ENCODE results near the gene POU6F2.

The POU6F2 gene

GRCh38 chr7:39054731-39055130 is 77.0 kb downstream of the POU6F2 start:
- no peak overlapping the region for H3K4me3 ChIP-seq (ENCODE audit: low read depth, low read length)
- TF ChIP-seq CTCF (IDR thresholded peaks at IDR 0.05; ENCODE audit: low read depth, low read length, missing control alignments) = no peak
- DNase-seq (ENCODE audit: low read depth) = no peak

GRCh38 chr7:39056153-39056552 is 78.4 kb downstream of the POU6F2 start:
- no peak overlapping the region for H3K4me3 ChIP-seq (ENCODE audit: low read depth, low read length)
- TF ChIP-seq CTCF (IDR thresholded peaks at IDR 0.05; ENCODE audit: low read depth, low read length, missing control alignments) = no peak
- no peak for DNase-seq (ENCODE audit: low read depth)

GRCh38 chr7:39062811-39063210 is 85.1 kb downstream of the POU6F2 start:
- no peak overlapping the region for H3K4me3 ChIP-seq (ENCODE audit: low read depth, low read length)
- TF ChIP-seq CTCF (IDR thresholded peaks at IDR 0.05; ENCODE audit: low read depth, low read length, missing control alignments) = no peak
- no peak for DNase-seq (ENCODE audit: low read depth)

GRCh38 chr7:39069031-39069430 is 91.3 kb downstream of the POU6F2 start:
- TF ChIP-seq CTCF (IDR thresholded peaks at IDR 0.05; ENCODE audit: low read depth, low read length, missing control alignments) = no peak
- DNase-seq (ENCODE audit: low read depth) = no peak
- H3K4me3 ChIP-seq (ENCODE audit: low read depth, low read length) = no peak overlapping the region

GRCh38 chr7:39069896-39070881 is 92.5 kb downstream of the POU6F2 start:
- H3K4me3 ChIP-seq (ENCODE audit: low read depth, low read length) = no peak overlapping the region
- DNase-seq (ENCODE audit: low read depth) = no peak
- TF ChIP-seq CTCF (IDR thresholded peaks at IDR 0.05; ENCODE audit: low read depth, low read length, missing control alignments) = no peak

- no peak for DNase-seq (ENCODE audit: low read depth)
- no peak for TF ChIP-seq CTCF (IDR thresholded peaks at IDR 0.05; ENCODE audit: low read depth, low read length, missing control alignments)
- no peak overlapping the region for H3K4me3 ChIP-seq (ENCODE audit: low read depth, low read length)
Observed at GRCh38 chr7:39071116-39071515, 93.4 kb downstream of the POU6F2 start.

- TF ChIP-seq CTCF (IDR thresholded peaks at IDR 0.05; ENCODE audit: low read depth, low read length, missing control alignments) = no peak
- DNase-seq (ENCODE audit: low read depth) = no peak
- H3K4me3 ChIP-seq (ENCODE audit: low read depth, low read length) = no peak overlapping the region
Observed at GRCh38 chr7:39073432-39073831, 95.7 kb downstream of the POU6F2 start.
